HCEC 1CT (cell line): ENCODE data around the gene RAC3.
A peak's percentile ranks its signal among the peaks of the same experiment; 100 is the strongest.

Experiments used
- DNase-seq: peaks from one replicate; pipeline ENCODE4 v3.0.0-alpha.2; 2017

Gene RAC3

GRCh38 chr17:82045936-82046484 is 14.5 kb downstream of the RAC3 start:
- no peak for DNase-seq

DNA sequence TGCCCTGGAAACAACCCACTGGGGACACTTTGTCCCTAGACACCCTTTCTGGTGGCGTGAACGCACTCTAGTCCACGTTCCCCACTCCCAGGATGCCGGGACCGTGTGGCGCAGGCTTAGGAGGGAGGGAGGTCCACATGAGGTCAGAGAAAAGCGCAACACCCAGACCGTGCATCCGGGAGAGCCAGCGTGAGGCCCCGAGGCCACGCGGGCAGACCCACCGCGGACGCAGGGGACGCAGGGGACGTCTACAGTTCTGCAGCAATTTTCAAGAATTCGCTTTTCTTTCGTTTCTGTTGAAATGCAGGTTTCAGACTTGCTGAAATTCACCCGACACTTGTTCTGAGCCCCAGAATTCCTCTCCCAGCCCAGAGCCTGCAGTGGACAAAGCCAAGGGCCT is 15.4 kb downstream of the RAC3 start:
- DNase-seq, result no peak

GRCh38 chr17:82047379-82047778 is 15.9 kb downstream of the RAC3 start:
- DNase-seq, result no peak

DNA sequence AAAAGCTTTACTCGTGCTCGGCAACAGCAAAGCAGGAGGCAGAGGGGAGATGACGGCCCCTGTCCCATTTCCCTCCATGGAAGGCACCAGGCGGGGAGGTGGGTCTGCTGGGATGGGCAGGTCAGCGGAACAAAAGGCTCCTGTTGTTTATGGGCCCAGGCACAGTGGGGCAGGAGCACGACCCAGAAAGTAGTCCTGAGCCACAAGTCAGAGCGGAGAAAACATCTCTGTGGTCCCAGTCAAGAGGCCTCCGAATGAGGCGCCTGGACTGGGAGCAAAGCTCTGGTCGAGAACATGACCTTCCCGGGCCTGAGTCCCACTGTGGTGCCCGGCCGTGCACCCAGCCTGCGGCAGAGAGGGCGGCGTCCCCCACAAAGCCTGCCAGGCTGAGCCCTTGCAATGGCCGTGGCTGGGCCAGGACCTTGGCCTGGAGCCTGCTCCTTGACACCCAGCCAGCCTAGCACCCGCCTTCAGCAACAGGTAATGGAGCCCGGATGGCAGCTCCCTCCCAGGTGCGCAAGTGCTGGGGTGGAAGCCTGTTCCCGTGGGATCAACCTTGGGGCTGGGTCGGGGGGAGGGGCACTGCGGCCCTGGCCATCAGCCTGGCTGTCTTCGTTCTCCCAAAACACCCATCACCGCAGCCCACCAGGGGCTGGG is 16.6 kb downstream of the RAC3 start:
- no peak for DNase-seq

- no peak for DNase-seq
These were observed 17.1 kb downstream of the RAC3 start for GRCh38 chr17:82048571-82048971.

DNA sequence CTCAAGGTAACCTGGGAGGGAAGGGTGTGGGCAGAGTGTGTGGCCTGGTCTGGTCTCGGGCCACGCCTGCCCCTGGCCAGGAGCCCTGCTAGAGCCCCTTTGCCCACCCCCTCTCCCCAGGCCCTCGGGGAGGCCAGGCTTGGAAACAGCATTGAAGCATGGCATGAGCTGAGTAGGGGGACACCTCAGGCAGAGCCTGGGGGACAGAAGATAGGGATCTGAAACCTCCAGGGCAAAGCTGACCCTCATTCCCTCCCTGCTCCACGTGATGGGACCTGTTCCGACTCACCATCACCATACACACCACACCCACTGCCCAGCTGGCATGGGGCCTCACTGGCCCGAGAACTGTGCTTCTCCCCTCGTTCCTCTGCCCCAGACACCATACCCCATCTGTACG is 17.6 kb downstream of the RAC3 start:
- DNase-seq, result no peak

DNA sequence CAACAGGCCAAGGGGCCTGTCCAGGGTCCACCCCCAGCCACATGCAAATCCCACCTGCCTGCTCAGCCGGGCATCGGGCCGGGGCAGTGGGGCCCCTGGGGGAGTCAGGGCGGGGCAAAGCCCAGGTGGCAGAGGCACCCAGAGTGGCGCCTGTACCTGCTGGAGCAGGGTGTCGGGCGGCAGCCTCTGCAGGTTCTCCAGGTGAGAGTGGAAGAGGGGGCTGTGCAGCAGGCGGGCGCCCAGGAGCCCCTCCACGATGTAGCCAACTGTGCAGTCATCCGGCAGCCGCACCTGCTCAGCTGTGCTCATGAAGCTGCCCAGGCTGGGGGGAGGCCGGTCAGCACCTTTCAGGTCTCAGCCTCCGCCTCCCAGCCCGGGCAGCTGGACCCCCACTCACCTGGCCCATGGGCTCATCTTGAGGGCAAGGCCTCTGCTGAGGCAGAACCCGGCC is 18.1 kb downstream of the RAC3 start:
- no peak for DNase-seq

DNA sequence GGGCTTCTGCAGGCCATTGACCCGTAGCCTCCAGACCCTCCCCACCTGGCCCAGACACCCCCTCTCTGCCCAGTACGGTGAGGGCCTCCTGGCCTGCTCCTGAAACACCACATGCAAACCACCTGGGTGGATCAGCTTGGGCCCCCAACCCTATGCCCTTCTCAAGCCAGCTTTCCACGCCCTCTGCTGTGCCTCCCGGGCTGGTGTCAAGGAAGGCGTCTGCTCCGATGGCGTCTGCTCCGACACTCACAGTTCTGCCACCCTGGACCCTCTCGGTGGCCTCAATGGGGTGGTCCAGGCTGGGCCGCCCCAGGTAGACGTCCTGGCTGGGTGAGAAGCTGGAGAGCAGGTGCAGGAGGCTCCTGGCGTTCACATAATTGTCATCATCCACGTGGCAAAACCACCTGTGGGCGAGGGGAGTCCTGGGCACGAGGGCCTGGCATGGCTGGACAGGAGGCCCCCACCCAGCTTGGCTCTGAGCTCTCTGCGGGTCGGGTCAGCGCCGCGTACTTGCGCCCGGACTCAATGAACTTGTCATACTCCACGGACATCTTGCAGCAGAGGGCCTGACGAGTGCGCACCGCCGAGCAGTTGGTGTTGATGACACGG is 18.8 kb downstream of the RAC3 start:
- DNase-seq, result no peak

GRCh38 chr17:82050761-82051641 is 19.5 kb downstream of the RAC3 start:
- DNase-seq, result no peak

DNA sequence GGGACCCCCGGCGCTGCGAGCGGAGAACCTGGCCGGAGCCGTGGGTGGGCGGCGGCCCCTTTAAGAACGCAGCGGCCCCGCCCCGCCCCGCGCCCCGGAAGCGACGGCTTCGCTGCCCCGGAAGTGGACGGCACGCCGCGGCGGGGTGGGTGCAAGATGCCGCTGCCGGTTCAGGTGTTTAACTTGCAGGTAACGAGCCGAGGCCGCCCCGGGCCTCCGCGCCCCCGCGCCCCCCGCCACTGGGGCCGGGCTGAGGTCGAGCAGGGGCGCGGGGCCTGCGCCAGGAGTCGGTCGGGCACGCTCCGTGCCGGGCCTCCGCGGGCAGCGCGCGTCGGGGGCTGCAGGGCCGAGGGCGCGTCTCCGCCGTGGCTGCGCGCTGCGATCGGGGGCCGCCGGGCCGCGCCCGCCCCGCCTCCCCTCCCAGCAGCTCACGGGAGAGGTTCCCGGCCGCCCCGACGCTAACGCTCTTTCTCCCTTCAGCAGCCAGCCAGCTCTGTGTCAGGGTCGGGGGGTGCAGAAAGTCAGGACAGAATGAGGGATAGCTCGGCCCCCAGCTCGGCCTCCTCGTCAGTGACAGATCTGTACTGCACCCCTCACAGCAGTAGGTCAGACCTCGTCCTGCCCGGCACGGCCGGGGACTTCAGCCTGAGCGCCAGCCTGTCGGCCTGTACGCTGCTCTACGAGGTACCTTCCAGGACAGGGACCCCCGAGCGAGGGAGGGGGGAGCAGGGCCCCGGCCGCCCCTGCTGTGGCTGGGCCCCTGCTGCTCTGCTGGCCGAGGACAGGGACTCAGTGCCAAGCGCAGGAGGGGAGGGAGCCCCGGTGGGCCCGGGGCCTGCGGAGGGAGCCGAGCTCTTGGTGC is 20.5 kb downstream of the RAC3 start, which contains the start of the genes GPS1 and RFNG:
Gene GPS1 (plus strand): TSS at position 123 of the 862 bp plus-strand sequence. CDS start 34 bp downstream, at position 157.
Gene RFNG (minus strand): TSS at position 36 of the 862 bp plus-strand sequence. CDS start 45 bp downstream, outside the sequence.
- DNase-seq, result peak; percentile 41

DNA sequence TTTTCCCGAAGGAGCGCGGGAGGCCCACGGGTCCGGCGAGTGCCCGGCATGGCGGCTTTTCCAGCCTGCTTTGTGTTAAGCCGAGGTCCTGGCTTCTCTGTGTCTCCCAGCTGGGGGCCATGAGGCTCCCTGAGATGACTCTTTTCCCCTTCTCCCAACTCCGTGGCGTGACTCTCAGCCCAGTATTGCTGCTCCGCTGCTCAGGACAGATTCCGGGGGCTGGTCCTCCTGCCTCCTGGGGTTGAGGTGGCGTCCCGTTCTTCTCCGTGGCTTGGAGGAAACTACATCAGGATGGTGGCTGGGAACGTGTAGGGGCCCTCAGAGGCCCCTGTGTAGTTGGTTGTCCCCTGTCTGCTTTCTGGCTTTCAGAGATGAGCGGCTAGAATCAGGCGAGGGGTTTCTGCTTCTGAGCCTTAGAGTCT is 21.2 kb downstream of the RAC3 start:
- DNase-seq, result no peak

DNA sequence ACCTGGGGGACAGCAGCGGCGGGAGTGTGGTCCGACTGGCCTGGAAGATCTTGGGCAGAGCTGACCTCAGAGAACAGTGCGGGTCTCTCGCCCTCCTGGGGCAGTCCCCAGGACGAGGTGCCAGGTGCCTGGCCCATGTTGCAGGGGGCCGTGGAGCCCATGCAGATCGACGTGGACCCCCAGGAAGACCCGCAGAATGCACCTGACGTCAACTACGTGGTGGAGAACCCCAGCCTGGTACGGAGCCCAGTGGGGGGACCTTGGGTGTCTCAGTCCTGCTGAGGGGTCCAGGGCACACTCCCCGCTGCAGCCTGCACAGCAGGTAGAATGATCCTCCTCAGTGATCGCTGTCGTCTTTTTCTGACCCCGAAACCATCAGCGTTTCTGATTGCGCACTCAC is 21.7 kb downstream of the RAC3 start:
- no peak for DNase-seq

GRCh38 chr17:82053556-82054263 is 22.2 kb downstream of the RAC3 start:
- DNase-seq, result no peak

GRCh38 chr17:82054351-82055022 is 23.0 kb downstream of the RAC3 start:
- DNase-seq, result no peak

DNA sequence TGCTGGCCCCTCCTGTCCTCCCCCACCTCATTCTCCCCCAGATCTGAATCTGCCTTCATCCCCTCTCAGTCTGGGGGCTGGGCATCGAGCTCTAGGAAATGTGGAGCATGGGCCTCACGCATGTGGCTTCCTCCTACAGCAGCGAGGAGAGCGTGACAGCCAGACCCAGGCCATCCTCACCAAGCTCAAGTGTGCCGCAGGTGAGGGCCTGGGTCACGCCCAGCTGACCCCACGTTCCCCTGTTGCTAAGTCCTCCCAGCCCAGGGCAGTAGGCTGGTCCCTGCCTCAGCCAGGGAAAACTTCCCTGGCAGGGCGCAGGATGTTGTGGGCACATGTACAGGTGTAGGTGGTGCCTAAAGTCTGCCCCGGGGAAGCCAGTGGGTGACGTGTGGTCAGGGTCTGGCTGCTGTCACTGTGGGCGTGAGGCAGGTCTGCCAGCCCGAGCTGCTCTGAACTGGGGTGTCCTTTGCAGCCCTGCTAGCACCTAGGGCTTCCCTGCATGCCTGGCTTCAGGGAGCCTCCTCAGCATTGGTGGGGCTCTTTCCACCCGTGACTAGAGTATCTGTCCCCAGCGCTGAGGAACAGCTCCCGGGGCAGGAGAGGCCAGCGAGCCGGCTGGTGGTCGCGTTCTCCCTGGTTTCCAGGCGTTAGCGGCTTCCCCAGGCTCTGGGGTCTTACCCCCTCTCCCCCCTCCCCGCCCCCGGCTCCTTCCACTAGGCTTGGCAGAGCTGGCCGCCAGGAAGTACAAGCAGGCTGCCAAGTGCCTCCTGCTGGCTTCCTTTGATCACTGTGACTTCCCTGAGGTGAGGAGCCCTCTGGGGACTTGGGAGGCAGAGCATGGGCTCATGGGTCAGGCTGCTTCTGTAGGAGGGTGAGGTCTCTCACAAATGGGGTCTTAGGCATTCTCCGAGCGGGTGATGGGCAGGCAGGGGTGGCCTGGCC is 23.8 kb downstream of the RAC3 start:
- no peak for DNase-seq

GRCh38 chr17:82055965-82056728 is 24.7 kb downstream of the RAC3 start:
- DNase-seq, result no peak

GRCh38 chr17:82056729-82057621 is 25.5 kb downstream of the RAC3 start:
- no peak for DNase-seq
